ENCODE data around the gene SHISA9. TPM values are rescaled to one million over a fixed set of nuclear protein-coding genes. Genes with fewer than 3 reads are reported as not detected.
A peak's percentile ranks its signal among the peaks of the same experiment; 100 is the strongest.

The SHISA9 gene
- total and polyA plus RNA-seq, 2 of the 4 experiments (the other 2 are of a cell fraction), result under 0.01 TPM; not detected in 1

DNA sequence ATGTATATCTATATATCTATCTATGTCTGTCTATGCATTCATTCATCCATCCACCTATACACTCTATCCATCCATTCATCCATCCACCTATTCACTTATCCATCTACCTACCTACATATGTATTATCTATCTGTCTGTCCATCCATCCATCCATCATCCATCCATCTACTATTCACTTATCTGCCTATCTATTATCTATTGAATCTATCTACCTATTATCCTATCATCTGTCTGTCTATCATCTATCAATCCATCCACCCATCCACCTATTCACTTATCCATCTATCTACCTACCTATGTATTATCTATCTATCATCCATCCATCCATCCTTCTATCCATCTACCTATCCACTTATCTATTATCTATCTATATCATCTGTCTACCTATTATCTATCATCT is 302.3 kb downstream of the SHISA9 start:
- no peak for DNase-seq
- Histone ChIP-seq H3K9me1 (ENCODE audit: insufficient read depth, low read length) (no peaks in the 10 kb centered on the region), H3K9me3 (ENCODE audit: control insufficient read depth, insufficient read depth, low read length) (peaks cover 4% of the 10 kb centered on the region), H4K20me1 (ENCODE audit: insufficient read depth, low read length) (no peaks in the 10 kb centered on the region), H4K5ac (ENCODE audit: low read depth, low read length) (no peak overlapping the region), H2AFZ (replicated peaks; ENCODE audit: low read length, poor library complexity) (no peak overlapping the region), H2BK5ac (ENCODE audit: low read depth, low read length, poor library complexity, severe bottlenecking) (peak overlapping the region; percentile 39), H3K4me1 (ENCODE audit: control insufficient read depth, insufficient read depth, low read length) (no peaks in the 10 kb centered on the region), H4K8ac (ENCODE audit: low read depth in 2 of 2, low read length in 2 of 2) (no peak overlapping the region), H3K4me2 (ENCODE audit: low read depth, low read length) (no peak overlapping the region), H2BK20ac (ENCODE audit: low read depth, low read length) (no peak overlapping the region), H3K27me3 (ENCODE audit: control insufficient read depth, insufficient read depth, low read length) (no peaks in the 10 kb centered on the region), H2BK120ac (ENCODE audit: low read depth, low read length) (no peak overlapping the region), H2BK15ac (ENCODE audit: low read depth, low read length) (no peak overlapping the region), H4K91ac (ENCODE audit: insufficient read depth, low read depth, low read length) (no peak overlapping the region), H3K18ac (ENCODE audit: low read depth, low read length) (no peak overlapping the region), H3K36me3 (ENCODE audit: control insufficient read depth, insufficient read depth, low read length) (no peaks in the 10 kb centered on the region), H3K9ac (ENCODE audit: low read depth, low read length) (no peak overlapping the region), H3K4me3 (ENCODE audit: insufficient read depth, low read depth, low read length) (no peak overlapping the region), H3K56ac (ENCODE audit: extremely low read depth, insufficient read depth, low read length) (no peak overlapping the region), H3K4ac (ENCODE audit: low read depth, low read length) (no peak overlapping the region), H3K27ac (ENCODE audit: insufficient read depth, low read length) (no peak overlapping the region), H3K14ac (replicated peaks; ENCODE audit: low read depth, low read length) (no peak overlapping the region), H3K79me1 (ENCODE audit: low read depth in 1 of 2, low read length in 2 of 2) (no peaks in the 10 kb centered on the region), H2AK9ac (replicated peaks; ENCODE audit: low read depth, low read length, poor library complexity) (no peak overlapping the region), H2AK5ac (ENCODE audit: low read depth, low read length) (no peak overlapping the region), H3K23ac (ENCODE audit: low read depth, low read length) (no peak overlapping the region)
- BruUV-seq (replicated peaks), result no TSS peak
- no peak for ATAC-seq (ENCODE audit: low read depth)
- intact Hi-C loops (cut with micrococcal nuclease), result no loop called here
- in situ Hi-C loops (cut with MboI; ENCODE audit: low sequenced_read_pairs), result no loop called here
- dilution Hi-C loops (cut with HindIII; ENCODE audit: low sequenced_read_pairs, unreplicated experiment), result no loop called here
- TF ChIP-seq CHD1 (IDR thresholded peaks at IDR 0.05; ENCODE audit: low read depth, low read length), result no peak
- no peak for TF ChIP-seq MAZ (IDR thresholded peaks at IDR 0.05; ENCODE audit: borderline replicate concordance, low read depth, low read length)
- POLR2A ChIA-PET (ENCODE audit: unreplicated experiment), result no interaction called here
- CTCF ChIA-PET, result no interaction called here
